EH (cell line): ENCODE data around the gene KRTAP2-3.

ENCODE experiments used
- DNase-seq: peaks from one replicate; pipeline ENCODE4 v3.0.0-alpha.2; 2015; ENCODE audit warnings: low read depth

KRTAP2-3 gene

GRCh38 chr17:41029633-41030245 is 30.2 kb downstream of the KRTAP2-3 start, which contains the start of gene KRTAP1-4:
Gene KRTAP1-4 (minus strand): TSS chr17:41030195. CDS start chr17:41030078, 117 bp downstream.
- DNase-seq: no peak

- DNase-seq: peak; percentile 94
These were observed 33.0 kb downstream of the KRTAP2-3 start, which contains the start of gene KRTAP1-5 for GRCh38 chr17:41026715-41027471. Gene KRTAP1-5 (minus strand): TSS chr17:41027208. CDS start chr17:41027155, 53 bp downstream.

GRCh38 chr17:41024697-41025096 is 35.2 kb downstream of the KRTAP2-3 start:
- peak; percentile 41 for DNase-seq

- peak; percentile 49 for DNase-seq
These were observed 39.6 kb downstream of the KRTAP2-3 start for GRCh38 chr17:41020336-41020735.

- no peak for DNase-seq
These were observed 40.5 kb downstream of the KRTAP2-3 start for GRCh38 chr17:41019415-41019814.

- DNase-seq: no peak
These were observed 41.4 kb downstream of the KRTAP2-3 start for GRCh38 chr17:41018541-41018940.

GRCh38 chr17:41016578-41017215 is 43.2 kb downstream of the KRTAP2-3 start:
- no peak for DNase-seq

- no peak for DNase-seq
These were observed 44.5 kb downstream of the KRTAP2-3 start for GRCh38 chr17:41015454-41015853.

GRCh38 chr17:41013606-41014005 is 46.3 kb downstream of the KRTAP2-3 start:
- DNase-seq: peak; percentile 67

- peak; percentile 81 for DNase-seq
These were observed 46.7 kb downstream of the KRTAP2-3 start for GRCh38 chr17:41013181-41013580.

GRCh38 chr17:41012326-41013120 is 47.4 kb downstream of the KRTAP2-3 start:
- no peak for DNase-seq

GRCh38 chr17:41010441-41010840 is 49.5 kb downstream of the KRTAP2-3 start:
- no peak for DNase-seq

- no peak for DNase-seq
These were observed 50.0 kb downstream of the KRTAP2-3 start for GRCh38 chr17:41009936-41010335.

GRCh38 chr17:41009301-41009760 is 50.6 kb downstream of the KRTAP2-3 start:
- DNase-seq: peak; percentile 12
